Endothelial cell of umbilical vein (primary cell): Measurements from ENCODE around the gene CITED2. TPM values are rescaled to one million over a fixed set of nuclear protein-coding genes. Genes with fewer than 3 reads are reported as not detected.

Source experiments
- BruUV-seq: library from RNA; stranded (reverse); fragments of 400-500 nt; replicated peaks from 2 replicates; lab custom pipeline; 2021; lab: Mats Ljungman, UMichigan
- CTCF ChIA-PET: fragments of 300-600, 350-600 bp; sonication (Branson Sonifier 250); formaldehyde crosslinking; loops from one replicate; lab custom pipeline; 2021; ENCODE audit warnings: antibody characterized with exemption, inconsistent platforms; lab: Charles Lee
- POLR2A ChIA-PET: fragments of 300-600, 350-600 bp; sonication (Branson Sonifier 250); formaldehyde crosslinking; loops from one replicate; lab custom pipeline; 2021; ENCODE audit warnings: antibody characterized with exemption, inconsistent platforms; lab: Charles Lee
- DNase-seq: peaks from one replicate; pipeline ENCODE4 v3.0.0-alpha.2; 2011; ENCODE audit warnings: low read depth, low spot score
- FAIRE-seq: peaks from 2 replicates; lab custom pipeline; 2011; peaks lifted over from hg19 to GRCh38; lab: Jason Lieb, UNC
- H2AFZ ChIP-seq: 2 replicates; pipeline ENCODE4 v1.6.0; 2012; ENCODE audit warnings: low read depth, low read length, control low read depth, inconsistent platforms
- H3K27ac ChIP-seq: 2 replicates; pipeline ENCODE4 v1.5.1; 2011; ENCODE audit warnings: low read depth, mild to moderate bottlenecking, control low read depth, low read length, moderate library complexity; ENCODE audit not compliant: insufficient read depth
- H3K27me3 ChIP-seq, 2 experiments: 2 replicates each; pipeline versions ENCODE4 v1.6.0 to v1.6.1; 2011; ENCODE audit warnings: low read length in 2 of 2, mixed read lengths in 1 of 2; ENCODE audit not compliant: control insufficient read depth in 2 of 2, insufficient read depth in 2 of 2
- H3K36me3 ChIP-seq, 2 experiments: 2 replicates in 1 of 2; 3 replicates in 1 of 2; pipeline ENCODE4 v1.5.1; 2011; ENCODE audit warnings: low read length in 2 of 2, mild to moderate bottlenecking in 1 of 2, moderate library complexity in 1 of 2; ENCODE audit not compliant: control insufficient read depth in 2 of 2, insufficient read depth in 2 of 2; ENCODE audit errors: extremely low read depth in 1 of 2
- H3K4me1 ChIP-seq: 3 replicates; pipeline ENCODE4 v1.5.1; 2011; ENCODE audit warnings: mild to moderate bottlenecking, low read length; ENCODE audit not compliant: control insufficient read depth, insufficient read depth; ENCODE audit errors: extremely low read depth
- H3K4me2 ChIP-seq: 2 replicates; pipeline ENCODE4 v1.6.1; 2011; ENCODE audit warnings: low read length, control low read depth, mixed read lengths; ENCODE audit not compliant: insufficient read depth
- H3K4me3 ChIP-seq, 3 experiments: fragments of 200-600 bp in 1 of 3; sonication (generic), shearing (Covaris generic) in 1 of 3; replicated peaks in 1 of 3; 2 replicates each; pipeline ENCODE4 v1.5.1; 2011 to 2016; ENCODE audit warnings: control low read depth in 3 of 3, low read length in 3 of 3, mild to moderate bottlenecking in 2 of 3, inconsistent platforms in 1 of 3, low read depth in 1 of 3, moderate library complexity in 1 of 3; ENCODE audit not compliant: insufficient read depth in 1 of 3
- H3K79me2 ChIP-seq: 2 replicates; pipeline ENCODE4 v1.6.0; 2012; ENCODE audit warnings: low read length, inconsistent platforms; ENCODE audit not compliant: control insufficient read depth, insufficient read depth
- H3K9ac ChIP-seq: replicated peaks from 2 replicates; pipeline ENCODE3; 2011; ENCODE audit warnings: low read length, control low read depth; ENCODE audit not compliant: insufficient read depth; ENCODE audit errors: extremely low read depth
- H3K9me1 ChIP-seq: replicated peaks from 3 replicates; pipeline ENCODE4 v1.6.0; 2011; ENCODE audit warnings: mild to moderate bottlenecking, low read length; ENCODE audit not compliant: control insufficient read depth, insufficient read depth; ENCODE audit errors: extremely low read depth
- H3K9me3 ChIP-seq: replicated peaks from 2 replicates; pipeline ENCODE4 v1.5.1; 2012; ENCODE audit warnings: low read length, inconsistent platforms; ENCODE audit not compliant: control insufficient read depth, insufficient read depth
- H4K20me1 ChIP-seq: replicated peaks from 2 replicates; pipeline ENCODE3; 2011; ENCODE audit warnings: mild to moderate bottlenecking, low read length; ENCODE audit not compliant: control insufficient read depth, insufficient read depth; ENCODE audit errors: extremely low read depth
- CTCF ChIP-seq, 2 donors: IDR thresholded peaks; 1 replicate in 1 of 2; 2 replicates in 1 of 2; pipeline ENCODE4 v1.5.1; 2011; ENCODE audit warnings: low read length in 2 of 2, mild to moderate bottlenecking in 2 of 2, moderate library complexity in 2 of 2, control low read depth in 1 of 2, inconsistent platforms in 1 of 2, low read depth in 1 of 2; ENCODE audit not compliant: insufficient read depth in 1 of 2; ENCODE audit errors: extremely low read depth in 1 of 2
- FOS ChIP-seq: IDR thresholded peaks from 2 replicates; pipeline ENCODE4 v1.6.1; 2011; ENCODE audit warnings: mild to moderate bottlenecking, low read length, moderate library complexity, borderline replicate concordance; ENCODE audit not compliant: insufficient read depth
- GATA2 ChIP-seq: IDR thresholded peaks from 2 replicates; pipeline ENCODE4 v1.7.0; 2011; ENCODE audit warnings: low read depth, mild to moderate bottlenecking, moderate library complexity, mixed read lengths, low read length; ENCODE audit not compliant: insufficient read length, insufficient read depth
- MAX ChIP-seq: IDR thresholded peaks from 2 replicates; pipeline ENCODE4 v1.6.1; 2011; ENCODE audit not compliant: insufficient read depth, insufficient read length
- MYC ChIP-seq: IDR thresholded peaks from one replicate; pipeline ENCODE4 v1.6.1; 2011; ENCODE audit warnings: mild to moderate bottlenecking, low read depth, low read length
- dilution Hi-C: fragments of 300-500 bp; cut with MboI; formaldehyde crosslinking; loops from one replicate; pipeline ENCODE4 v1.15.0; 2019; ENCODE audit warnings: low sequenced_read_pairs; ENCODE audit not compliant: extremely low pct_ligation_motif_present
- intact Hi-C: fragments of 100-400 bp; cut with micrococcal nuclease; formaldehyde crosslinking; loops from one replicate; pipeline ENCODE4 v1.10.0; 2022
- polyA plus RNA-seq, 4 experiments: library from polyadenylated mRNA; depleted of rRNA in 3 of 4; stranded (reverse) in 3 of 4; unstranded in 1 of 4; fragments of >200 nt; gene quantifications; 2 replicates each; pipeline versions ENCODE4 v1.2.1 to v1.2.3, GENCODE V29; 2011 to 2012; ENCODE audit warnings: missing spikeins in 1 of 4
- total RNA-seq: library from RNA; stranded (reverse); gene quantifications from 2 replicates; pipeline ENCODE4 v1.2.3, GENCODE V29; 2021

The CITED2 gene
- total and polyA plus RNA-seq, 2 donors (not counting 3 experiments of a cell fraction or from before 2014, with no cell fraction given) = 81.1 to 85.7 TPM

DNA sequence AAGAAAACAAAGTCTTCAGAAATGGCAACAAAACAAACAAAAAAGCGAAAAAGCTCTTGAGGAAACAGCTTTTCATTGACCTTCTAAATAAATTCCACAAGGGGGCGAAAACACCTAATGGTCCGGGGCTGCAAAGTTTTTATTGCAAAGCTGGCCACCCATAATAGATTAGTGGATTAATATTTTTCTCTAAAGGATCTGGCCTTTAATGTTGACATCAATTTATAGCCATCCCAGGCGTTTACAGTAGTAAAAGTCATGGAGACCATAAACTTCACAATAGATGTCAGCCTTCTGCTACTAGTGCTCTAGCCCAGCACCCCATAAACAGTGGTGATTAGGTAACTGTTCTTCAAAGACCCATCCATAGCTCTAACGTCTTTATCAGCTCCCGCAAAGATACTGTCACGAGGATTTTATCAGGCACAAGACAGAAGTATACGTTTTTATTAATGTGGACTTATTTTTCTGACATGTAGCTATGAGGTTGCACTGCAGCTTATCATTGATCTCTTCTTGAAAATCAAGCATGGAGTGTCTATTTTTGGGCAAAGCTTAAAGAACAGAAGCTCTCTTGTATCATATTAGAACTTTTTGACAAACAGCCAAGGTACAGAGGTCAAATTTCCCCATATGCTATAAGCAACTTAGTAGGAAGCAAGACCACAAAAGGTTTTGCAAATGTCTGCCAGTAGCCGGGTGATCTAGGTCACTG is 4.7 kb downstream of the CITED2 start:
- no peak overlapping the region for H3K4me3 ChIP-seq
- intact Hi-C loops (loop anchor here (1.0 to 10.0 kb wide), 11 partner anchors 445 to 1955 kb away; no protein-coding TSS in a partner anchor), dilution Hi-C loops (no loop called here)
- peak; percentile 63 for FAIRE-seq
- no peak overlapping the region for H2AFZ ChIP-seq
- POLR2A ChIA-PET = interaction anchor here (0.6 to 2.1 kb wide), 12 partner anchors 218 to 1202 kb away, joined by 3 to 13 read pairs (median 4); no protein-coding TSS in a partner anchor
- peaks cover 41% of the 10 kb centered on the region for H3K4me1 ChIP-seq
- no peaks in the 10 kb centered on the region for H3K36me3 ChIP-seq
- H3K9me1 ChIP-seq = no peaks in the 10 kb centered on the region
- H3K27ac ChIP-seq = no peak overlapping the region
- DNase-seq = peak; percentile 68
- no peaks in the 10 kb centered on the region for H4K20me1 ChIP-seq
- BruUV-seq = no TSS peak
- no peak overlapping the region for H3K4me2 ChIP-seq
- TF ChIP-seq FOS (no peak), MYC (no peak), CTCF (IDR thresholded peaks at IDR 0.05; ENCODE audit: extremely low read depth in 1 of 2, insufficient read depth in 1 of 2, low read depth in 1 of 2, low read length in 2 of 2) (peak; percentile 43 to 46), GATA2 (peak; percentile 26), MAX (no peak)
- CTCF ChIA-PET = interaction anchor here (0.5 to 2.4 kb wide), 80 partner anchors 8 to 1957 kb away, joined by 3 to 49 read pairs (median 4); no protein-coding TSS in a partner anchor
- no peaks in the 10 kb centered on the region for H3K27me3 ChIP-seq
- no peaks in the 10 kb centered on the region for H3K9me3 ChIP-seq
- H3K9ac ChIP-seq = no peak overlapping the region
- peaks cover 33% of the 10 kb centered on the region for H3K79me2 ChIP-seq
